ENCODE measurements around the gene RAB40C.

The RAB40C gene

DNA sequence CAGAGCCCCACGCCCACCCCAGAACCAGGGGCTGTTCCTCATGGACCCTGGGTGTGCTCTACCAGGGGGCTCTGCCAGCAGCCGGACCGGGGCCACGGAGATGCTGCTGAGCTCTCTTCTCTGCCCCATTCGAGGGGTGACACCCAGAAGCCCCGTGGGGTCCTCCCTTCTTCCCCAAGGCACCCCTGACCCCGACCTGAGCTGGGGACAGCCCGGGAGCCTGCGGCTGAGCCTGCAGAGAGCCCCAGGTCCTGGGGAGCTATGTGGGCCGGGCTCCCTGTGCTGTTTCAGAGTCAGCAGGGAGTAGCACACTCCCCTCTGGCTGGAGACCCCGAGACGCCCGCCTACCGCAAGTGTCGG, 30.9 kb upstream of the RAB40C start:
- FAIRE-seq (no peak), DNase-seq (ENCODE audit: insufficient read length, low spot score) (no peak)

DNA sequence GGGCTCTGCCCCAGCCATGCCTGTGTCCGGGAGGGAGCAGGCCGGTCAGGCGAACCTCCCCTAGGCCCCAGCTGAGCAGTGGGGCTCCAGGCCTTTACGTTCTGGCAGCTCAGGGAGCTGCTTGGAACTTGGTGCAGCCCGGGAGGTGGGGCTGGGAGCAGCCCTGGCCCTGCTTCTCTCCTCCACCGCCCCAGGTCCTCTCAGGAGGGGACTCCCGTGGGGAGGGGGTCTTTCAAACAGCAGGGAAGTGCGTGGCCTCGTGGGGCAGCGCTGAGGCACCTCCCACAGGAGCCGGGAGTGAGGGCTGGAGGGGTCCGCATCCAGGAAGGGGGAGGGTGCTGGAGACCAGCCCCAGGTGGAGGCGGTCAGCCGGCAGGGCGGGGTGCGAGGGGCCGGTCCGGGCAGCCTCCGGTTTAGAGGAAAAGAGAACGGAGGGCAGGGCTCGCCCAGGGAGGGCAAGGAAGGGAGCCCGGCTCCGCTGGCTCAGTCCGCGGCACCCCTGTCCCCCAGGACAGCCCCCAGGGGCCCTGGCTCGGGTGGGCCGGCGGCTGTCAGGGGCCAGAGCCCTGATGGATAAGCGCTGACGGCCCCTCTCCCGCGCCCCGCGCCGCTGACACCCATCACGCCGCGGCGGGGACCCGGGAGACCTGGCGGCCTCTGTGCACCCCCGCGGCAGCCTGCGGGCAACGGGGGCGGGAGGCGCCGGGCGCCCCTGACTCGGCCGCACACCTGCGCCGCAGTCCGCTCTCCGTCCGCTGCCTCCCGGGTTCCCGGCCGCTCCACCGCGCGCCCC, 30.3 kb upstream of the RAB40C start:
- FAIRE-seq (no peak), DNase-seq (ENCODE audit: insufficient read length, low spot score) (no peak)

DNA sequence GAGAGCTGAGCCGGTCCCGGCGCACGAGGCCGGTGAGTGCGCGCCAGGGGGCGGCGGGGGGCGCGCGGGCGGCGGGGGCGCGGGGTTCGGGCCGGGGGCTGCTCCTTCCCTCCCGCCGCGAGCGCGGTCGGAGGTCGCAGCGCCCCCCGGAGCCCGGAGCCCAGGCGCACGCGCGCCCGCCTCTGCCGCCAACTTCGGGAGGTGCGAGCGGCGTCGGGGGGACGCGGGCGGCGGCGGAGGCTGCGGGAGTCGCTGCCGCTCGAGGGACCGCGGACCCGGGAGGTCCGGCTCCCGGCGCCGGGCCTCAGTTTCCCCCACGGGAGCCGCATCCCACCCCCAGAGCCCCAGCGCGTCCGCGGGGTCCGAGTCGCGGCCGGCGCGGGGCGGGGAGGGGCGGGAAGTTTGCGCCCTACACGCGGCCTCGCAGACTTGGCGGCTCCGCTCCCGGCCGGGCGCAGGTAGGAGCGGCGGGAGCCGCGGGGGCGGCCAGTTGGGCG, 29.6 kb upstream of the RAB40C start, which contains the start of gene PRR35:
PRR35 (plus strand) TSS at position 191 of the 497 bp plus-strand sequence. CDS start 2,901 bp downstream, outside the sequence.
- no peak for FAIRE-seq

DNA sequence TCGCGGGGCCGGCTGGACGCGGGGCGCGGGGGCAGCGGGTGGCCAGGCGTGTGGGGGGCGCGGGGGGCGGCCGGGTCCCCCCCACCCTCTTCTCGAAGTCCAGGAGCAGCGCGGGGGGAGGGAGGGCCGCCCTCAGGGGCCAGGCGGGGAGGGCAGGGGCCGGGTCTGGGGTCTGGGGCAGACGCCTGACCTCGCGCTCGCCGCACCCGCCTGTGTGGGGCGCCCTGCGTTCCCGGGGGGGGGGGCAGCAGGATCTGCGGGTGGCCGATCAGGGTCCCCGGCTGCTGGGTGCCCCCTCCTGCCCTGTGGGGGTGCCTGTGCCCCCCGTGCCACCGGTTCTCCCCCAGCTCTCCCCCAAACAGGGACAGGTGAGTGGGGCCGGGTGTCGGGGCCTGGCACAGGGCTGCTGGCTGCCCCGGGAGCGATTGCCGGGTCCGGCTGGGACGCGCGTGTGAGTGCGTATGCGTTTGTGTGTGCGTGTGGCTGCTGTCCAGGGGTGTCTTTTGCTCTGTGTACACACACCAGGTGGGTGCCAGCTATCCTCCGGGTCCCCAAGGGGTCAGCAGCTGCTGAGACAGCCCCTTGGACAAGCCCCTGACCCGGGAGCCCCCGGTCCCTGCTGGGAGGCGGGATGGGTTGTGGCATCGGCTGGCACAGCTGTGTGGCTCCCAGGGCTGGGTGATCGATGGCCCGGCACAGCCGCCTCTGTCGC, 29.0 kb upstream of the RAB40C start:
- no peak for FAIRE-seq
- no peak for DNase-seq (ENCODE audit: insufficient read length, low spot score)

More for the DNA sequence above, 29.6 kb upstream of the RAB40C start, which contains the start of gene PRR35:
- no peak for DNase-seq (ENCODE audit: insufficient read length, low spot score)

GRCh38 chr16:561413-561794, 28.5 kb upstream of the RAB40C start:
- DNase-seq (ENCODE audit: insufficient read length, low spot score), result no peak
- FAIRE-seq, result no peak

- no peak for DNase-seq (ENCODE audit: insufficient read length, low spot score)
- FAIRE-seq, result no peak
Measured at GRCh38 chr16:561957-562938, 27.6 kb upstream of the RAB40C start.

DNA sequence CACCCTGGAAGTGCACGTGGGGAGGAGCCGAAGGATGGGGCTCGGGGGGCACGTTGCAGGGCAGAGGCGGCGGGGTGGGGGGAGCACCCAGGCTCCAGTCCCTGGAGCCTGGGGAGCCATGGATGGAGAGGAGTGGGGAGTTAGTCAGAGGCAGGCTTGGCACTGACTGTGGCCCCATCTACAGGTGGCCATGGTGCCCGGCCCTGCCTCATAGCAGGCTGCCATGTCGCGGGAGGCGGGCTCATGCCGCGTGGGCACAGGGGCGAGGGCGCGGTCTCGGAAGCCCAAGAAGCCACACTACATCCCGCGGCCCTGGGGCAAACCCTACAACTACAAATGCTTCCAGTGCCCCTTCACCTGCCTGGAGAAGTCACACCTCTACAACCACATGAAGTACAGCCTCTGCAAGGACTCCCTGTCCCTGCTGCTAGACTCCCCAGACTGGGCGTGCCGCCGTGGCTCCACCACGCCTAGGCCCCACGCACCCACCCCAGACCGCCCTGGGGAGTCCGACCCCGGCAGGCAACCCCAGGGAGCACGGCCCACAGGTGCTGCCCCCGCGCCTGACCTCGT, 26.7 kb upstream of the RAB40C start:
- FAIRE-seq (no peak), DNase-seq (ENCODE audit: insufficient read length, low spot score) (no peak)

DNA sequence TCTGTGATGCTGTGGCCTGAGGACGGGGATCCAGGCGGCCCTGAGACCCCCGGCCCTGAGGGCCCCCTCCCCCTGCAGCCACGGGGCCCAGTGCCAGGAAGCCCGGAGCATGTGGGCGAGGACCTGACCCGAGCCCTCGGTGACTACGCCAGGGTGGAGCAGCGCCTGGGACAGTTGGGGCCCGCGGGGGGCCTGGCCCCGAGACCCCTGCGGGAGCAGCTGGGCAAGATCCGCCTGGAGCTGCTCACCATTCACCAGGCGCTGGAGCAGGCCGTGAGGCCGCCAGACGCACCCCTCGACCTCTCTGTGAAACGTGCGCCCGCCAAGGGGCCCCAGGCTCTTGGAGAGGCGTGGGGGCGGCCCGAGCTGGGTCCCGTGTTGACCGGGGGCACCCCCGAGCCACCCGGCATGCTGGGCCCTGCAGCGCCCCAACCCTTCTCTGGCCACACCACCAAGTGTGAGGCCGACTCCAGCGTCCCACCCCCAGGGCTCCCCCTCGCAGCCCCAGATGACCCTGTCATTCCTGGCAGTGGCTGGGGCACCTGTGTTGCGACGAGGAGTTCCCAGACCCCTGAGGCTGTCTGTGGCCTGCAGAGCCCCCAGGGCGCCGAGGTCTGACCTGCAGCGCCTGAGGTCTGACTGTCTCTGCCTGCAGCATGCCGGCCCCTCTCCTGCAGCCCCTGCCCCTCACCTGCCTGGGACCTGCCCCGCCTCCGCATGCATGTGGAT, 25.0 kb upstream of the RAB40C start:
- FAIRE-seq, result no peak
- DNase-seq (ENCODE audit: insufficient read length, low spot score), result no peak

DNA sequence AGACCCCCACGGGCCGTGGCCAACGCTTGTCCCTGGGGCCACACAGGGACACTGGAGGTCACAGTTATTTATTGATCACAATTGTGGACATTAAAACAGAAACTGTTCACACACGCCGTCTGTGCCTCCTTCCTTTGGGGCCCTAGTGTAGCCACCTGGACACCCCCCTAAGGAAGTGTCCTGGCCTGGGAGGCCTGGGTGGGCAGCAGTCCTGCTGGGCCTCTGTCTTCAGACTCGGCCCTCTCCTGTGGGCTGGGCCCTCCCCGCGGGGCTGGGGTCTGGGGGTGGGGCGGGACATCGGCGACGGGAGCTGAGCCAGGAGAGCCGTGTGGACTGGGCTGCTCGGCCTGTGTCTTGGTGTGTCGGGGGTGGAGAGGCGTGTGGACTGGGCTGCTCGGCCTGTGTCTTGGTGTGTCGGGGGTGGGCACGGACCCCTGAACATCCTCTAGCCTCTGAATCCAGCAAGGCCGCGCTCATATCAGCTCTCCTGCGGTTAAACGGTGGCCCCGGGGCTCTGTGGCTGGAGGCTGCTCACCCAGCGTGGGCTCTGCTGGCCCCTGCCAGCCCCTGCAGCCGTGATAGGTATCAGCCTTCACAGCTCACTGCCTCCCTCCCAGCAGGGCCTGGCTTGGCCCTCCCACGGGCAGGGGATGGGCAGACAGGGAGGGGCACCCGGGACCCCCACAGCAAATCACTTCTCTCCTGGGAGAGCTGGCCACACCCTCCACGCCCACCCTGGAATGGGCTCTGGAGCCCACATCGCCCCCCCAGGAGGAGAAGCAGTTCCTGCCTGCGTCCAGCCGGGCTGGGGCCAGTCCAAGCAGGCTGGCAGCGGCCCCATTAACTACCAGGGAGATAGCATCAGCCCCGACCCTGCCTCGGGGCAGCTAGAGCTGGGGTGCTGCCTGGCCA, 24.2 kb upstream of the RAB40C start:
- DNase-seq (ENCODE audit: insufficient read length, low spot score) (no peak), FAIRE-seq (no peak)

- peak; percentile 92 for FAIRE-seq
- DNase-seq (ENCODE audit: insufficient read length, low spot score), result peak; percentile 99
Measured at GRCh38 chr16:566475-567372, 23.1 kb upstream of the RAB40C start, which contains the start of gene NHLRC4. Gene NHLRC4 (plus strand): TSS chr16:567005. CDS start chr16:568048, 1,043 bp downstream.

DNA sequence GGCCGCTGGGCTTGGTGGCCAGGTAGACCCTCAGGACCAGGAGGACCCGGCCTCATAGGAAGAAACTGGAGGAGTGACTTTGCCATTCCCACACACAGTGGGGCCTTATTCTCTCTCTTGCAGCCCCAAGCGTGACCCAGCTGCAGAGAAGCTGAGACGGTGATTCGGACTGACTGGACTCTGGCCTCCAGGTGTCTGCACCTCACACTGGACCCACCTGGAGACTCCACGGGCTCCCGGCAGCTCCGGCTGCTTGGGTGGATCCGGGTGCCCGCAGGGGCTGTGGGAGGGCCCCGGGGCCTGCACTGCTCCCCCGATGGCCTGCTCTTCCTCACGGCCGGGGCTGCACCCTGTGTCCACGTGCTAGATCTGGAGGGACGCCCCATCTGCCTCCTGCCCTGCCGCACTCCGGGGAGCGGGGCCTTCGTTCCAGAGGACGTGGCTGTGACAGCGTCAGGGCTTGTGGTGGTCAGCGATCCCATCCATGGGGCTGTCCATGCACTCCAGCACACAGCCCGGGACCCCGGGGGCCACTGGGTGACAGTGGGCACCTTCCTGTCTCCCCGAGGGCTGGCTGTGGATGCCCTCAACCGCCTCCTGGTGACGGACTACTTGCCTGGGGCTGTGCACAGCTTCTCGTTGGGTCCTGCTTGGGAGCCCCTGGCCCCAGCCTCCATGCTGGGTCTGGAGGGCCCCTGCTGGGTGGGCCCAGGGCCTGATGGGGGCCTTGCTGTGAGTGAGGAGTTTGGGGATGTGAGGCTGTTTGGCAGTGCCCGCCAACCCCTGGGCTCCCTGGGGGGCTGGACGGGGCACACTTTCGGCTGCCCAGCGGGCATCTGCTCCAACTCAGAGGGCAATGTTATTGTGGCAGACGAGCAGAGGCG, 22.3 kb upstream of the RAB40C start:
- DNase-seq (ENCODE audit: insufficient read length, low spot score), result no peak
- no peak for FAIRE-seq

- FAIRE-seq, result no peak
Measured at GRCh38 chr16:568401-569258, 21.2 kb upstream of the RAB40C start.

GRCh38 chr16:569445-570254, 20.2 kb upstream of the RAB40C start, which contains the start of gene PIGQ:
Gene PIGQ (plus strand): TSS chr16:569968. CDS start chr16:574075, 4,107 bp downstream.
- FAIRE-seq (no peak), DNase-seq (ENCODE audit: insufficient read length, low spot score) (peak; percentile 96)

More at GRCh38 chr16:568401-569258, 21.2 kb upstream of the RAB40C start:
- no peak for DNase-seq (ENCODE audit: insufficient read length, low spot score)

GRCh38 chr16:572865-573650, 16.8 kb upstream of the RAB40C start:
- DNase-seq (ENCODE audit: insufficient read length, low spot score) (no peak), FAIRE-seq (no peak)

Data from GM19239 (cell line).